ENCODE data around the gene BACH2. TPM values are rescaled to one million over a fixed set of nuclear protein-coding genes. Genes with fewer than 3 reads are reported as not detected.

BACH2 gene
- total RNA-seq, 1 experiment from 2014 or later, result 3.3 TPM

DNA sequence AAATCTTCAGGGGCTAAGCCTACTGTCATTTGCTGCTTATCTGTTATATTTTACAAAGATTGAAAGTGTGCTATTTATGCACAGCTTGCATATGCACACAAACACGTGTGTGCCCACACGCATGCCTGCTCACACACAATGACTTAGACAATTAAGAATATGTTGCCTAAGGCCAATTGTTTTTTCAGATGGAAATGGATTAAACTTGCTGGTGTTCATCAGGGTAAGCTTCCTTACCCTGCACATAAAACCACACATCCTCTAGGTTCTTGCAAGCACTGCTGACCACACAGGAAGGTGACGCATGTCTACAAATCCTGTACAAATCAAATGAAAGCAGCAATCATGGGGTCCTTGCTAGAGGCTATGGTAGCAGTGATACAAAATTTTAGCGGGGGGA lies 344.0 kb downstream of the BACH2 start:
- Histone ChIP-seq H3K36me3 (ENCODE audit: control insufficient read depth in 1 of 2, insufficient read depth in 2 of 2, low read length in 2 of 2) (no peaks in the 10 kb centered on the region), H3K4me2 (ENCODE audit: low read length) (no peak overlapping the region), H4K20me1 (ENCODE audit: insufficient read depth) (no peaks in the 10 kb centered on the region), H3K9me3 (ENCODE audit: control insufficient read depth in 1 of 2, insufficient read depth in 1 of 2, low read depth in 1 of 2, low read length in 2 of 2) (no peaks in the 10 kb centered on the region), H2AFZ (ENCODE audit: low read depth, low read length, poor library complexity, severe bottlenecking) (no peak overlapping the region), H3K4me1 (ENCODE audit: control insufficient read depth in 1 of 2, insufficient read depth in 2 of 2, low read length in 2 of 2) (no peaks in the 10 kb centered on the region), H3K9ac (ENCODE audit: low read length) (no peak overlapping the region), H3K9me2 (ENCODE audit: insufficient read depth) (no peaks in the 10 kb centered on the region), H3K4me3 (replicated peaks in 1 of 2; ENCODE audit: low read depth in 1 of 2, low read length in 2 of 2) (no peak overlapping the region), H3K27me3 (ENCODE audit: insufficient read depth, low read length) (no peaks in the 10 kb centered on the region), H3K79me2 (ENCODE audit: insufficient read depth, low read length) (no peaks in the 10 kb centered on the region), H3K27ac (ENCODE audit: low read depth, low read length) (no peak overlapping the region)
- intact Hi-C loops (cut with micrococcal nuclease), result no loop called here
- ATAC-seq (no peak), DNase-seq (ENCODE audit: low read depth, low spot score) (no peak)
- TF ChIP-seq SRF (IDR thresholded peaks at IDR 0.05; ENCODE audit: low read depth) (no peak), CBX3 (IDR thresholded peaks at IDR 0.05; ENCODE audit: low read depth) (no peak), SIN3A (IDR thresholded peaks at IDR 0.05; ENCODE audit: low read depth) (no peak), SP1 (IDR thresholded peaks at IDR 0.05; ENCODE audit: low read depth) (no peak), EZH2phosphoT487 (IDR thresholded peaks at IDR 0.05; ENCODE audit: borderline replicate concordance) (no peak), POLR2A (IDR thresholded peaks at IDR 0.05; ENCODE audit: borderline replicate concordance, extremely low read depth, insufficient read depth, insufficient read length) (no peak), ATF3 (IDR thresholded peaks at IDR 0.05) (no peak), FOSL1 (IDR thresholded peaks at IDR 0.05; ENCODE audit: low read depth) (no peak), CEBPB (IDR thresholded peaks at IDR 0.05; ENCODE audit: low read depth) (no peak), RAD21 (IDR thresholded peaks at IDR 0.05; ENCODE audit: low read depth) (no peak), EGR1 (IDR thresholded peaks at IDR 0.05; ENCODE audit: low read depth) (no peak), MAX (IDR thresholded peaks at IDR 0.05) (no peak), ELF1 (IDR thresholded peaks at IDR 0.05; ENCODE audit: borderline replicate concordance, low read depth) (no peak), ZNF274 (IDR thresholded peaks at IDR 0.05; ENCODE audit: low read depth, low read length) (no peak)
- TF ChIP-seq, protein P1, sequence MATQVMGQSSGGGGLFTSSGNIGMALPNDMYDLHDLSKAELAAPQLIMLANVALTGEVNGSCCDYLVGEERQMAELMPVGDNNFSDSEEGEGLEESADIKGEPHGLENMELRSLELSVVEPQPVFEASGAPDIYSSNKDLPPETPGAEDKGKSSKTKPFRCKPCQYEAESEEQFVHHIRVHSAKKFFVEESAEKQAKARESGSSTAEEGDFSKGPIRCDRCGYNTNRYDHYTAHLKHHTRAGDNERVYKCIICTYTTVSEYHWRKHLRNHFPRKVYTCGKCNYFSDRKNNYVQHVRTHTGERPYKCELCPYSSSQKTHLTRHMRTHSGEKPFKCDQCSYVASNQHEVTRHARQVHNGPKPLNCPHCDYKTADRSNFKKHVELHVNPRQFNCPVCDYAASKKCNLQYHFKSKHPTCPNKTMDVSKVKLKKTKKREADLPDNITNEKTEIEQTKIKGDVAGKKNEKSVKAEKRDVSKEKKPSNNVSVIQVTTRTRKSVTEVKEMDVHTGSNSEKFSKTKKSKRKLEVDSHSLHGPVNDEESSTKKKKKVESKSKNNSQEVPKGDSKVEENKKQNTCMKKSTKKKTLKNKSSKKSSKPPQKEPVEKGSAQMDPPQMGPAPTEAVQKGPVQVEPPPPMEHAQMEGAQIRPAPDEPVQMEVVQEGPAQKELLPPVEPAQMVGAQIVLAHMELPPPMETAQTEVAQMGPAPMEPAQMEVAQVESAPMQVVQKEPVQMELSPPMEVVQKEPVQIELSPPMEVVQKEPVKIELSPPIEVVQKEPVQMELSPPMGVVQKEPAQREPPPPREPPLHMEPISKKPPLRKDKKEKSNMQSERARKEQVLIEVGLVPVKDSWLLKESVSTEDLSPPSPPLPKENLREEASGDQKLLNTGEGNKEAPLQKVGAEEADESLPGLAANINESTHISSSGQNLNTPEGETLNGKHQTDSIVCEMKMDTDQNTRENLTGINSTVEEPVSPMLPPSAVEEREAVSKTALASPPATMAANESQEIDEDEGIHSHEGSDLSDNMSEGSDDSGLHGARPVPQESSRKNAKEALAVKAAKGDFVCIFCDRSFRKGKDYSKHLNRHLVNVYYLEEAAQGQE (IDR thresholded peaks at IDR 0.05; ENCODE audit: low read depth), result no peak
- TF ChIP-seq, protein P2, sequence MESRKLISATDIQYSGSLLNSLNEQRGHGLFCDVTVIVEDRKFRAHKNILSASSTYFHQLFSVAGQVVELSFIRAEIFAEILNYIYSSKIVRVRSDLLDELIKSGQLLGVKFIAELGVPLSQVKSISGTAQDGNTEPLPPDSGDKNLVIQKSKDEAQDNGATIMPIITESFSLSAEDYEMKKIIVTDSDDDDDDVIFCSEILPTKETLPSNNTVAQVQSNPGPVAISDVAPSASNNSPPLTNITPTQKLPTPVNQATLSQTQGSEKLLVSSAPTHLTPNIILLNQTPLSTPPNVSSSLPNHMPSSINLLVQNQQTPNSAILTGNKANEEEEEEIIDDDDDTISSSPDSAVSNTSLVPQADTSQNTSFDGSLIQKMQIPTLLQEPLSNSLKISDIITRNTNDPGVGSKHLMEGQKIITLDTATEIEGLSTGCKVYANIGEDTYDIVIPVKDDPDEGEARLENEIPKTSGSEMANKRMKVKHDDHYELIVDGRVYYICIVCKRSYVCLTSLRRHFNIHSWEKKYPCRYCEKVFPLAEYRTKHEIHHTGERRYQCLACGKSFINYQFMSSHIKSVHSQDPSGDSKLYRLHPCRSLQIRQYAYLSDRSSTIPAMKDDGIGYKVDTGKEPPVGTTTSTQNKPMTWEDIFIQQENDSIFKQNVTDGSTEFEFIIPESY (IDR thresholded peaks at IDR 0.05; ENCODE audit: extremely low read depth, insufficient replicate concordance, low read length), result no peak
- ChIA-PET CTCF (no interaction called here), POLR2A (no interaction called here), RAD21 (ENCODE audit: low non-redundant PET in 1 of 2, low total read pairs in 2 of 2, uncharacterized antibody in 2 of 2, unreplicated experiment in 2 of 2) (no interaction called here)
- no TSS peak for BruUV-seq (replicated peaks)

All from HCT116 (cell line).